IPS-18a (cell line): ENCODE data around the gene GPR153.

Experiments
- H3K27ac ChIP-seq: one replicate; pipeline ENCODE4 v1.5.1; 2013; ENCODE audit warnings: low read length
- H3K27me3 ChIP-seq: one replicate; pipeline ENCODE4 v1.6.1; 2013; ENCODE audit warnings: mild to moderate bottlenecking, low read length; ENCODE audit not compliant: control insufficient read depth, insufficient read depth
- H3K36me3 ChIP-seq: one replicate; pipeline ENCODE4 v1.6.1; 2013; ENCODE audit warnings: low read depth, low read length; ENCODE audit not compliant: control insufficient read depth
- H3K4me1 ChIP-seq: one replicate; pipeline ENCODE4 v1.6.1; 2013; ENCODE audit warnings: low read depth, low read length; ENCODE audit not compliant: control insufficient read depth
- H3K4me3 ChIP-seq: one replicate; pipeline ENCODE4 v1.5.1; 2013; ENCODE audit warnings: low read length
- H3K9ac ChIP-seq: one replicate; pipeline ENCODE4 v1.6.1; 2013; ENCODE audit warnings: mild to moderate bottlenecking, low read length, moderate library complexity
- H3K9me3 ChIP-seq: one replicate; pipeline ENCODE4 v1.6.1; 2013; ENCODE audit warnings: low read depth, low read length; ENCODE audit not compliant: control insufficient read depth

GPR153 gene

GRCh38 chr1:6265151-6265550 lies 4.3 kb upstream of the GPR153 start:
- Histone ChIP-seq H3K9ac (no peak overlapping the region), H3K27me3 (peaks cover 11% of the 10 kb centered on the region), H3K4me1 (peaks cover 5% of the 10 kb centered on the region), H3K4me3 (no peak overlapping the region), H3K27ac (no peak overlapping the region), H3K9me3 (no peaks in the 10 kb centered on the region), H3K36me3 (no peaks in the 10 kb centered on the region)

DNA sequence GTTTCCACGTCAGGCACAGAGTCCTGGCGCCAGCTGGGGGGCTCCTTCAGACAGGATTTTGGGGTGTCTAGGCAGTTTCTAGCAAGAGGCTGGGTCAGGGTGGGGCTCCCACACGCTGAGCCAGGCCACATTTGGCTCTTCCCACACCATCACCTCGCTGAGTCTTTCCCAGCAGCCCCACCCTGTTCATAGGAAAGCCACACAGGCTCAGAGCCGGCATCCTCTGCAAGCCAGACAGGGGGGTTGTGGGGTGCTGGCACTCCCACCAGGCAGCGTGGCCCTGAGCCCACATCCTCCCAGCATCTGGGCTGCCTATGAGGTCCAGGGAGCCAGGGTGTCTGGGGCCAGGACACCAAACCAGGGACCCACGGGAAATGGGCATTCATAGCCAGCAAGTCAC lies 2.8 kb upstream of the GPR153 start:
- Histone ChIP-seq H3K4me1 (peaks cover 5% of the 10 kb centered on the region), H3K4me3 (no peak overlapping the region), H3K9ac (no peak overlapping the region), H3K27me3 (peaks cover 22% of the 10 kb centered on the region), H3K9me3 (no peaks in the 10 kb centered on the region), H3K36me3 (no peaks in the 10 kb centered on the region), H3K27ac (no peak overlapping the region)

- no peaks in the 10 kb centered on the region for H3K36me3 ChIP-seq
- no peak overlapping the region for H3K9ac ChIP-seq
- no peaks in the 10 kb centered on the region for H3K9me3 ChIP-seq
- no peak overlapping the region for H3K4me3 ChIP-seq
- peaks cover 5% of the 10 kb centered on the region for H3K4me1 ChIP-seq
- no peak overlapping the region for H3K27ac ChIP-seq
- H3K27me3 ChIP-seq, result peaks cover 23% of the 10 kb centered on the region
Measured at GRCh38 chr1:6262555-6263420, 1.9 kb upstream of the GPR153 start.

GRCh38 chr1:6261615-6261995 lies 707 bp upstream of the GPR153 start:
- Histone ChIP-seq H3K27ac (no peak overlapping the region), H3K36me3 (no peaks in the 10 kb centered on the region), H3K4me1 (peaks cover 5% of the 10 kb centered on the region), H3K27me3 (peaks cover 23% of the 10 kb centered on the region), H3K9ac (no peak overlapping the region), H3K9me3 (no peaks in the 10 kb centered on the region), H3K4me3 (peak overlapping the region; percentile 44)

DNA sequence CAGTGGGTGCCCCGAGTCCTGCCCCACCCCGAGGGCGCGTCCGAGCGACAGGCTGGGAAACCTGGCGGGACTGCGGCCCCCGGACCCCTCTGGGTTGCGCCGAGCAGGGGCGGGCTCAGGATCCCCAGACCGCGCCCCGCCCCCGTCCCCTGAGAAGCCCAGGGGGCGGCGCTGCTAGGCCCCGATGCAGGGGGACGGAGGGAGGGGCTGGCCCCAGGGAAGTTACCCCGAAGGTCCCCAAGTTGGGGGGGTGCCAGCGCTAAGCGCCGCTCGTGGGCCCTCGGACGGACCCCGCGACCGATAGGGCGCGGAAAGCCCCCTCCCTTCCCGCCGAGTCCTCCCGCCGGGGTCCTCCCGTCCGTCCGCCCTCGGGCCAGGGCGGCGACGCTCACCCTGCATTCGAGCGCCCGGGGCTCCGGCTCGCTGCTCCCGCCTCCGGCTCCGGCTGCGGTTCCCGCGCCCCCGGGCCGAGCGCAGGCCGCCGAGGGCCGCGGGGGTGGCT lies 414 bp downstream of the GPR153 start:
- Histone ChIP-seq H3K9me3 (no peaks in the 10 kb centered on the region), H3K36me3 (no peaks in the 10 kb centered on the region), H3K9ac (no peak overlapping the region), H3K27ac (no peak overlapping the region), H3K27me3 (peaks cover 23% of the 10 kb centered on the region), H3K4me1 (peaks cover 5% of the 10 kb centered on the region), H3K4me3 (peak overlapping the region; percentile 57)

DNA sequence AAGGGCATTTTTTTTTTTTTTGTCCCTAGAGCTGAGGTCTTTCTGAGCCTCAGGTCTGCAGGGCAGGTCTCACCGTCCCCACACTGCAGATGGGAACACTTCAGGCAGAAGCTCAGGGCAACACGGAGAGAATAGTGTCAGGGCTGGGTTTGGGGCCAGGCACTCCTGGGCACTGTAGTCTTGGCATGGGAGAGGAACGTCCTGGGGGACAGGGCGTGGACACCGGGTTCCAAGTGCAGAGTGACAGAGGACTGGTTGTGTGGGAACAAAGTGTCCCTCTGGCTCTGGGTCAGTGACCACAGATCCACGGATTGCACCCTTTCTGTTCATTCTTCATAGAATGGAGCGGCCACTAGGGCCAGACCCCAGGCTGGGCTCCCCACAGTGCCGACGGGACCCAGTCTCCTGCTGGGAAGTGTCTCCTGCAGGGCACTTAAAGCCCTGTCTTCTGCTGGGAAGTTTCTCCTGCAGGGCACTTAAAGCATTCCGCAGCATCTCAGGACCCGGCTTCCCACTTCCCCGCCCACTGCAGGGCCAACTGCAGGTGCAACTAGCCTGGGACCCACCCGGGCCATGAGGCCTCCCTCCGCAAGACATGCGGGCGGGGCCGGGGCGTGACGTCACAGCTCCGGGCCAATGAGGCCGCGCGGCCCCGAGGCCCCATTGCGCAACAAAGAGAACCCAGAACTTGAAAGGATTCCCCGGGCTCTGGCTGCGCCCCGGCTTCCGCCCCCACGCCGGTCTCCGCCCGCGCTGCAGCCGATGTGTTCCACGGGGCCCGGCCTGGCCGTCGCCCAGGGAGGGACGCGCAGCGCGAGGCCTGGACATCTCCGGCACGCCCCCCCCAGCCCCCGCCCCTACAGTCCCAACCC lies 1.2 kb downstream of the GPR153 start:
- no peaks in the 10 kb centered on the region for H3K36me3 ChIP-seq
- H3K27ac ChIP-seq, result no peak overlapping the region
- peaks cover 5% of the 10 kb centered on the region for H3K4me1 ChIP-seq
- H3K9me3 ChIP-seq, result no peaks in the 10 kb centered on the region
- no peak overlapping the region for H3K9ac ChIP-seq
- peaks cover 23% of the 10 kb centered on the region for H3K27me3 ChIP-seq
- H3K4me3 ChIP-seq, result peak overlapping the region; percentile 57

DNA sequence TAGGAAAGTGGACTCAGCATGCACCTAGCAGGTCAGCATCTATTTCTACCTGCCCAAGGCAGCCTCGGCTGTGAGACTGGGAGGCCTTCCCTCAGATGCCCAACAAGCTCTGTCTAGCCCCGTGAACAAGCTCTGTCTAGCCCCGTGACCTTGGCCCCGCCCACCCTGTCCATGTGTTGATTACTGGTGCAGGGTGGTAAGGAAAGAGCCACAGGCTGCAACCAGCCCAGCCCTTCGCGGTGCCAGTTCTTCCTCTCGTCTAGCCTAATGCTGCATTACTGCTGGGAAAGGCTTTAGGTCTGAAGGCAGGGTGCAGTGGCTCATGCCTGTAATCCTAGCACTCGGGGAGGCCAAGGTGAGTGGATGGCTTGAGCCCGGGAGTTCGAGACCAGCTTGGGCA lies 2.2 kb downstream of the GPR153 start:
- Histone ChIP-seq H3K4me3 (no peak overlapping the region), H3K4me1 (peaks cover 5% of the 10 kb centered on the region), H3K27ac (no peak overlapping the region), H3K9ac (no peak overlapping the region), H3K27me3 (peaks cover 23% of the 10 kb centered on the region), H3K36me3 (no peaks in the 10 kb centered on the region), H3K9me3 (no peaks in the 10 kb centered on the region)

DNA sequence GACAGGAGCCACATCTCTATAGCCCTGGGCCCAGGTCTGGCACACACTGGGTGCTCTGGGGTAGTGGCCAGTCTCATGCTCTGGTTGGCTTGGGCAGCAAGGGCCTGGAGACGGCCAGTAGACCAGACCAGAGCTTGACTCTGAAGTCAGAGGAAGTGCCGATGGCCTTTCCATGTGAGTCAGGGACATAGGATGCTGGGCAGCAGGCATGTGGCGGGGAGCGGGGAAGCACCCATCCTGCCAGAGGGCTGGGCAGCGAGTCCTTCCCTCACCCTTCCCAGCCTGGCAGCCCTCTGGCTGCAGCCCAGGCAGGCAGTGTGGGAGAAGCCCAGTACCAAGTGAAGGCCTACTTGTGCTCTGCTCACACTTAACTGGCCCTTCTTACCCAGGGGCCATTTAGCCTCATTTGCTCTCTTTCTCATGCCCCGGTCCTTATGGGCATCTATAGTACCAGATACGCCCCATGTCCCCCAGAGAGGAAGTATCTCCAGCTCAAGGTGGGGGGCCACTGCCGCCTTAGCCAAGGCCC lies 3.3 kb downstream of the GPR153 start:
- Histone ChIP-seq H3K4me1 (peaks cover 5% of the 10 kb centered on the region), H3K9me3 (no peaks in the 10 kb centered on the region), H3K4me3 (no peak overlapping the region)

DNA sequence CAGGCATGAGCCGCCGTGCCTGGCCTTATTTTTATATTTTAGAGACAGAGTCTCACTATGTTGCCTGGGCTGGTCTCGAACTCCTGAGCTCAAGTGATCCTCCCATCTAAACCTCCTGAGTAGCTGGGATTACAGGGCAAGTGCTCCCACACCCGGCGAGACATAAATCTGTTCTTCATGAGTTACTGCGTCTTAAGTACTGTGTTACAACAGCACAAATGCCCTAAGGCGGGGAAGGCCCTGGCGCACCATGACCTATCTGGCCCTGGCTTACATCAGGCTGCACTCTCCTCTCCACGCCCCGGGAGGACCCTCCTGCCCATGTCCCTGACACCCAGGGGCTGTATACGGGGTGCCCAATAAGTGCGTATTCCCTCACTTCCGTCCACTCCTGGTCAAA lies 4.3 kb downstream of the GPR153 start:
- Histone ChIP-seq H3K9me3 (no peaks in the 10 kb centered on the region), H3K4me1 (peaks cover under 1% of the 10 kb centered on the region), H3K9ac (no peak overlapping the region), H3K27me3 (peaks cover 16% of the 10 kb centered on the region), H3K4me3 (no peak overlapping the region), H3K27ac (no peak overlapping the region), H3K36me3 (no peaks in the 10 kb centered on the region)

More for the DNA sequence above, 3.3 kb downstream of the GPR153 start:
- Histone ChIP-seq H3K27ac (no peak overlapping the region), H3K27me3 (peaks cover 23% of the 10 kb centered on the region), H3K36me3 (no peaks in the 10 kb centered on the region), H3K9ac (no peak overlapping the region)

DNA sequence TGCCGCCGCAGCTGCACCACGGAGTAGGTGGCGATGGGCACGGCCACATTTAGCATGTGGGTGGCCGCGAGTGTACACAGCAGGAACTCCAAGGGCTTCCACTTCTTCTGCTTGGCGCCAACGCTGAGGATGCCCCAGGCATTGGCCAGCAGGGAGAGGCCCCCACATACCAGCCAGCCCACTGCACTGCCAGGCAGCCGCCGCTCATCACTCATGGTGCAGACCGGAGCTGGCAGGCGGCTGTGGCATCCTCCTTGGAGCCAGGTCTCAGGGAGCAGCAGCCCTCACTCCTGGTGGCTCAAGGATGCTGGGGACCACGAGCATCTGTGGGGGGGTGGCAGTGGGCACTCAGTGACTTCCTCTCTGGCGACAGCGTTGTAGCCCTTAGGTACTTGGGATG lies 6.2 kb downstream of the GPR153 start:
- no peak overlapping the region for H3K9ac ChIP-seq
- H3K27ac ChIP-seq, result no peak overlapping the region
- H3K4me3 ChIP-seq, result no peak overlapping the region
- peaks cover 29% of the 10 kb centered on the region for H3K27me3 ChIP-seq
- H3K9me3 ChIP-seq, result no peaks in the 10 kb centered on the region
- H3K36me3 ChIP-seq, result no peaks in the 10 kb centered on the region
- no peaks in the 10 kb centered on the region for H3K4me1 ChIP-seq

GRCh38 chr1:6253380-6253779 lies 7.5 kb downstream of the GPR153 start:
- no peak overlapping the region for H3K9ac ChIP-seq
- no peaks in the 10 kb centered on the region for H3K4me1 ChIP-seq
- no peak overlapping the region for H3K27ac ChIP-seq
- no peaks in the 10 kb centered on the region for H3K36me3 ChIP-seq
- H3K4me3 ChIP-seq, result no peak overlapping the region
- H3K27me3 ChIP-seq, result peaks cover 27% of the 10 kb centered on the region
- no peaks in the 10 kb centered on the region for H3K9me3 ChIP-seq
